GM19043 (cell line): ENCODE measurements around the gene GGA1.
"Not testable (repeated sequence)": the region's sequence is repeated elsewhere in the genome, so short reads cannot be mapped to it uniquely, and the experiment has no call there.

Experiments used
- ATAC-seq: cut with Tn5 transposase; IDR thresholded peaks from one replicate; pipeline ENCODE4 v1.9.1; 2021; ENCODE audit warnings: low read depth; ENCODE audit not compliant: unreplicated experiment

GGA1 gene

DNA sequence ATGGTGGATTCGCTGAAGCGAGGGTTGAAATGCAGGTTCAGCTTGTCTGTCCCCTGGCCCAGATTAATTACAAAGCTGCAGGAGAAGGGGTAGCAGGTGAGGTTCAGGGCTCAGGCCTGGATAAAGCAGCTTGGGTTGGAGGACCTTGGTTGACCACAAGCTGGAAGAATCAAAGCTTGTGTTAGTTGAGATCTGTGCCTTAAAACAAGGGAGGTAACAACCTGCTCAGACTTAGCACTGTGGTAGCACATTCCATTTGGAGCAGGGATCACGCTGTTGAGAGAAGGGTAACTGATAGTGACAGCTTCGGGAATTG lies 38.0 kb upstream of the GGA1 start:
- no peak for ATAC-seq

DNA sequence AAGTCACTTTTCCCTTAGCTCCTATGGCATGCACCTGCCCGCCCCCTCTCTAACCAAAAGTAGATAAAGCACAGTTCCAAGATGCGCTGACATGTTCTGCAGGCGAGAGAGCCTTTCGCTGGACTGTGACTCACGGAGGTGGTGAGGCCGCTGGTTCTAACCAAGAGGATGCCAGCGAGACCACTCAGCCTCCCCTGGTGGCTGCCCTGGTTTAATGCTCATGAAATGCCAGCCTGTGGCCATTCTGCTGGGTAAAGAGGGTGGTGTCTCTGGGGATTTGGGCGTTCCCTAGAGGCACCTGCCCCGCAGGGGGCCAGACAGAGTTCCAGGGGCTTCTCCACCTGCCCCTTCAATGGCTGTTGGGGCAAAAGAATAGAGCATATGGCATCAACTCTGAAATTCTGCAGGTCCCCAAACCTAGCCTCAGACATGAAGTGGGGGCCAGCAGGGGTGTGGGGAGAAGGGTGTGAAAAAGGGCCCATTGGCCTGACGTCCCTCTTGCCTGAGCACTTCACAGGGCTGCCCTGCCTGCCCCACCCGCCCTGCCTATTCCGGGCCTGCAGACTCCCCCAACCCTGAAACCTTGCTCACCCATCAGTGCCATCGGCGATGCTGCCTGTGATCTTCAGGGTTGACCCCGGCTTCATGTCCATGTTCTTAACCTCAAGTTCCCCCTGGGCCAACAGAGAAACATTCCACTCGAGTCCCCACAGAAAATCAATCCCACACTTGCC lies 37.2 kb upstream of the GGA1 start:
- ATAC-seq = no peak

DNA sequence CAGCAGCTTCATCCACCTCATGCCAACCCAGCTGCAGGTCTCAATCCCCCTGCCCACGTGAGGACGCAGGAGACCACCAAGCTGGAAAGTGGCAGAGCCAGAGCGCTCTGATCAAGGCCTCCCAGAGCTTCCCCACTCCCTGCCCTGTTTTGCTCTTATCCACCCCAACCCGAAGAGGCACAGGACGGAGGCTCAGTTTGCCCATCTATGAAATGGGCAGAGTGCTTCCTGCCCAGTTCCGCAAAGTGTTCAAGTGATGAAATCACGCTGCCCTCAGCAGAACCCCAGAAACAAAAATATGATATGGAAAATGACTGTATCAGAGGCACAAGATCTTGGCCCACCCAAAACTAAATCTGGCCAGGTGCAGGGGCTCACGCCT lies 36.7 kb upstream of the GGA1 start:
- ATAC-seq = no peak

DNA sequence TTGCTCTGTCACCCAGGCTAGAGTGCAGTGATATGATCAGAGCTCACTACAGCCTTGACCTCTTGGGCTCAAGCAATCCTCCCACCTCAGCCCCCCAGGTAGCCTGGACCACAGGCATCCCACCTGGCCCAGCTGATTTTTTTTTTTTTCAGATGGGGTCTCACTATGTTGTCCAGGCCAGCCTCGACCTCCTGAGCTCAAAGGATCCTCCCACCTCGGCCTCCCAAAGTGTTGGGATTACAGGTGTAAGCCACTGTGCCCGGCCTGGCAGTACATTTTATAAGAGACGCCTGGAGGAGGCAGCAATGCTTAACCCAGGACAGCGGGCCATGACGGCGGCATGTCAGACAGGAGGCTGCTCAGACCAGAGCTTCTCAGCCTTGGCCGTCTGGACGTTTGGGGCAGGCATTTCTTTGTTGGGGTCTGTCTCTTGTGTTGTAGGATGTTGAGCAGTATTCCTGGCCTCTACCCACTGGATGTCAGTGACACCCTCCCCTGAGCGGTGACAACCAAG lies 33.1 kb upstream of the GGA1 start:
- ATAC-seq = no peak

DNA sequence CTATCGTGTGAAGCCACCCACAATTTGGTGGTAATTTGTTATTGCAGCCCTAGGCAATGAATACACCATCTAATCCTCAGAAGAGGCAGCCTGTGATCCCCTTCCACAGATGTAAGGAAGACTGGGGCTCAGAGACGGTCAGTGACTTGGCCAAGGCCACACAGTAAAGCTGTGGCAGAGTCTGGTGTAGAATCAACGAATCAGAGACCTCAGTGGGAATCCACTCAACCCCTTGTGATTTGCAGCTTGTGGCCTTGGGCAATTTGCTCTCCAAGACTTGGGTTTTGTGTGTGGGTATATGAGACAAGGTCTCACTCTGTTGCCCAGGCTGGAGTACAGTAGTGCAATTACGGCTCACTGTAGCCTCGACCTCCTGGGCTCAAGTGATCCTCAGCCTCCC lies 30.6 kb upstream of the GGA1 start:
- ATAC-seq = no peak

DNA sequence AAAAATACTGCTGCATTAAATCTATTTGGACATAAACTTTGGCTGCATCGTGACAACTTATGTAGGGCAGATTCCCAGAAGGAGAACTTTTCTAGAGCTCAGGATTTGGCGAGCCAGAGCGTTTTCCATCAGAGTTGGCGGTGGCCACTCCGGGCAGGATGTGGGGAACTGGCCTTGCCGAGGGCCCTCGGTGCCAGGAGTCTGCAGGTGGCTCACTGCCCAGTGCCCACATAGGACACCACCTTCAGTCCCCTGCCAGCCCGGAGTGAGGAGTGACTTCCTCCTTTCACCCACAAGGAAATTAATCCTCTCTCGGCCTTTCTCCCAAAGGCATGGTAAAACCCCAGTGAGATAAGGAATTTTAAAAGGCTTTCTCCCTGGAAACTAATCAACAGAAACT lies 27.1 kb upstream of the GGA1 start:
- ATAC-seq = no peak

DNA sequence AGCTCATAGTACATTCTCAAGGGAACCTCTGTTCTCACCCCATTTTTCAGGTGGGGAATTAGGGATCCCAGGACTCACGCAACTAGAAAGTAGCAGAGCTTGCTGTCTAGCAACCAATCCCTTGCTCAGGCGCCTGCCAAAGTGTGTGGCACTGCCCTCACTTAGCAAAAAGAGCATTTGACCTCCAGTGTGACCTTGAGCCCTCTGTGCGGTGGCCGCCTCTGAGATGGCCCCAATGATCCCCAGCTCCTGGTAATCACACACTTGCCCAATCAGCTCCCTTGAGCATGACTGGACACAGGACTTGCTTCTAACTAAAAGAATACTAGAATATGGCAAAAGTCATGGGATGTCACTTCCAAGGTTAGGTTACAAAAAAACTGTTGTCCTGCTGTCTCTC lies 26.1 kb upstream of the GGA1 start:
- no peak for ATAC-seq

DNA sequence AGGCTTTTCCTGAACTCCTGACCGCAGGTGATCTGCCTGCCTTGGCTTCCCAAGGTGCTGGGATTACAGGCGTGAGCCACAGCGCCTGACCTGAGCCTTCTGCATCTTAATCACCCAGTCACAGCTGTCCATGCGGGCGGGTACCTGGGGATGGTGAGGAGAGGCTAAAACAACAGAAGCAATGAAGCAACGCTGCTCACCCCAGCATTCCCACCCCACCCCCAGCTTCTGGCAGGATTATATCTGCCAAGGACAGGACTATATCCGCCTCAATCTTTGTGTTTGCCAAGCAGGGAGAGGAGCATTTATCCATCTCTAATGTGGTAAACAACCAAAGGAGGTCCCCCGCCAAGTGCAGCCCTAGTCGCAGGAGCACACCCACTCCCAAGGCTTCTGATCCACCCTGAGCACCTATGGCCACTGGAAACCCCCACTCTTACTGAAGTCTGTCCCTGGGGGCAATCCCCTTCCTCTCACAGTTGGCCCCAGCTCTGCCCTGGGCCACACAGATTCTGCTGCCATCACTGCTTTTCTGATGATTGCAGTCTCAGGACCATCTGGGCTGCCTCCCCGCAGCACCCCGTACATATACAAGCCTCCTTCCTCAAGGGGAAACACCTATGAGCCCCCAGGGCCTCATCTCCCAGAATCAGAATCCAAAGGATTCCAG lies 20.0 kb upstream of the GGA1 start:
- ATAC-seq = no peak

DNA sequence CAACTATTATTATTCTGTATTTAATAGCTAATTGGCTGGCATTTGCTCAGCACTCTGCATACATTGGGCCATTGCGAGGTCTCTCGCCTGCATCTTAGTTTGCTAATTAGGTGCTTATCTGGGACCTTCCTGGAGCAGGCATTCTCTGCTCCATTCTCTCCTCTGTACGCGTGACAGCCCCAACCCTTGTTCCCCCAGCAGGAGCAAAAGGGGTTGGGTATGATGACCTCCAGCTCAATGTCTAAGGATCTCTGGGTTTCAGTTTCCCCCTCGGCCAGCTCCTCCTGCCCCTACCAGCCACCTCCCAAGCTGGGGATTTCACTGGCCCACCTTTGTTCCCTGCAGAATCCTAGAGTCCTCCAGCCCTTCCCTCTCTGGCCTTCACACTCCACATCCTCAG lies 19.0 kb upstream of the GGA1 start:
- ATAC-seq = no peak

DNA sequence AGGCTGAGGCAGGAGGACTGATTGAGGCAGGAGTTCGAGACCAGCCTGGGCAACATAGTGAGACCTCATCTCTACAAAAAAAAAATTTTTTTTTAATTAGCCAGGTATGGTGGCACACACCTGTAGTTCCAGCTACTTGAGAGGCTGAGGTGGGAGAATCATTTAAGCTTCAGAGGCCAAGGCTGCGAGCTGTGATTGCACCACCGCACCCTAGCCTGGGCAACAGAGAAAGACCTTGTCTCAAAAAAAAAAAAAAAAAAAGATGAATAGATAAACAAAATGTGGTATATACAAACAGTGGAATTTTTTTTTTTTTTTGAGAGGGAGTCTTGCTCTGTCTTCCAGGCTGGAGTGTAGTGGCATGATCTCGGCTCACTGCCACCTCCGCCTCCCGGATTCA lies 17.6 kb upstream of the GGA1 start:
- not testable (repeated sequence) for ATAC-seq

DNA sequence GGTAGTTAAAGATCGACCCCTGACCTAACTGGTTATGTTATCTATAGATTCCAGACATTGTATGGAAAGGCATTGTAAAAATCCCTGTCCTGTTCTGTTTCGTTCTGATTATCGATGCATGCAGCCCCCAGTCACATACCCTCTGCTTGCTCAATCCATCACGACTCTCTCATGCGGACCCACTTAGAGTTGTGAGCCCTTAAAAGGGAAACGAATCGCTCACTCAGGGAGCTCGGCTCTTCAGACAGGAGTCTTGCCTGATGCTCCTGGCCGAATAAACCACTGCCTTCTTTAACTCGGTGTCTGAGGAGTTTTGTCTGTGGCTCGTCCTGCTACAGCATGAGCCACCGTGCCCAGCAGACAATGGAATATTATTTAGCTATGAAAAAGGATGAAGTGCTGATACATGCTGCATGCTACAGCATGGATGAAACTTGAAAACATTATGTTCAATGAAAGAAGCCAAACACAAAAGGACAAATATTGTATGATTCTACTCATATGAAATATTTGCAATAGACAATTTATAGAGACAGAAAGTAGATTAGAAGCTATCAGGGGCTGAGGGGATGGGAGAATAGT lies 16.7 kb upstream of the GGA1 start:
- no peak for ATAC-seq

DNA sequence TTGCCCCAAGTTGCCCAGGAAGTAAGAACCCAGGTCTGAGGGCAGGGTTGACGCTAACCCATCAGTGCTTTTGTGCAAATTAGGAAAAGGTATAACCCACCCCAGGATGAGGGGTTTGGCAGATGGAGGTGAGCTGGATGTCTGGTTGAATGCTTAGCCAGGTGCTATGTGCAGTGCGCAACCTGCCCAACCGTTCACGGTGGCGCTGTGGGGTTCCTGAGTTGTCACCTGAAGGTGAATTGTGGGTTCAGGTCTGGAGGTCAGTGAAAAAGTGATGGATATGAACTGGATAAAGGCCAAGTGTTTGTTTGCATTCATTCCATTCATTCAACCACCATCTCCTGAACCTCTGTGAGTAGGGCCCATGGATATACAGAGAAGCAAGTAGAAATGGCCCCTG lies 14.4 kb upstream of the GGA1 start:
- ATAC-seq = no peak

DNA sequence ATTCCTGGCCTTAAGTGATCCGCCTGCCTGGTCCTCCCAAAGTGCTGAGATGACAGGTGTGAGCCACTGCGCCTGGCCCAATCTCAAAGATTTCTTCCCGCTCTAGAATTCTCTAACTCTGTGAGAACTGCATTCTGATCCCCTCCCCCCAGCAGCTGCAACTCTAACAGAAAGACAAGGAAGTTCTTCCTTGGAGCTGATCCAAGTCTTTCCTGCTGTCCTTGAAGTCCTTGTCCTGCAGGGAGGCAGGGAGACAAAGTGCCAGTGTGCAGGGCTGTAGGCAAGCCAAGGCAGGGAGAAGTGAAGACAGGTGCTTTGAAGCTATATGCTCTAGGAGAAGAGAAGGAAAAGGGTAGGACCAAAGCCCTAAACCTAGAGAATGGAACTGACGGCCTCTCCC lies 9.5 kb upstream of the GGA1 start:
- no peak for ATAC-seq

DNA sequence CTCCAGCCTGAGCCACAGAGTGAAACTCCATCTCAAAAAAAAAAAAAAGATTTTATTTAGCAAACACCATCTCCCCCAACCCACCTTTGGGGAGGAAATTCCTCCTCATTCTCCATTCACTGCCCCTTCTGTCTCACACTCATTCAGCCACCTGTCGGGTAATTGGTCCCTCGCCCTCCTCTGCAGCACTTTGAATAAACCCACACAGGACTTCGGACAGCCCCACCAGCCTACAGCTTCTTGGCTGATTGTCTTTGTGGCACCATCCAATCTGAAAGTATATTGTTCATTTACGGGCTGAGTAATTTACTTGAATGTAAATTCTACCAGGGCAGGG lies 7.5 kb upstream of the GGA1 start:
- ATAC-seq = no peak

DNA sequence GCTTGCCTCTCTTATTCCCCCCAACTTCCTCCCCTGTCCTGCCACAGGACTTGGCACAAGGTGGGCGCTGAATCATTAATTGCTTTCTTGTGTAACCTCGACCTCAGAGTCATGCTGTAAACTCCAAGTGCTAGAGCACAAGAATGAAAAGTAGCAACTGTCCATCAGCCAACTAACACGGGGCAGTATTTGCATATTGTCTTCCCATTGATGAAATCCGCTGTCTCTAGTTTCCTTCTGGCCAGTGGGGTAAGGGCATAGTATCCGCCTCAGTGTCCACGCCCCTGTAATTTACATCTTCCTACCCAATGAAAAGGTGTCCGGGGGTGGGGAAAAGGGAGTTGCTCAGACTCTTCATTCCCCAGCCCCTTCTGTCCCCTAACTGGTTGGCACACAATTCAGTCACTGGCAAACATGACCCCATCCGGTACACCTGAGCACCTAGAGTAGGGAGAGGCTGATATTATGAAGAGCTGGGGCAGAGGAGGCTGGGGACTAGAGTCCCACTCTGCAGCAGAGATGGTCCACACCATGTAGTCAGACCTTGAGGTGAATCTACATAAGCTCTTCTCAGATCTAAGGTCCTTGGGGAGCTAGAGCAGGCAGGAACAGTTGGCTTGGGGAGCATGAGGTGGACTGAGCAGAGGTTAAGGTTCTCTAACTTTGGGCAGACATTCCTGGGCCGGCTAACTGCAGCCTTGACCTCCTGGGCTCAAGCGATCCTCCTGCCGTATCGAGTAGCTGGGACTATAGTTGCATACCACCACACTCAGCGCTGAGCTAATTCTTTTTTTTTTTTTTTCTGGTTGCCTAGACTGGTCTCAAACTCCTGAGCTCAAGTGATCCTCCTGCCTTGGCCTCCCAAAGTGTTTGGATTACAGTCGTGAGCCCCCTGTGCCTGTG lies 6.8 kb upstream of the GGA1 start:
- ATAC-seq = no peak

DNA sequence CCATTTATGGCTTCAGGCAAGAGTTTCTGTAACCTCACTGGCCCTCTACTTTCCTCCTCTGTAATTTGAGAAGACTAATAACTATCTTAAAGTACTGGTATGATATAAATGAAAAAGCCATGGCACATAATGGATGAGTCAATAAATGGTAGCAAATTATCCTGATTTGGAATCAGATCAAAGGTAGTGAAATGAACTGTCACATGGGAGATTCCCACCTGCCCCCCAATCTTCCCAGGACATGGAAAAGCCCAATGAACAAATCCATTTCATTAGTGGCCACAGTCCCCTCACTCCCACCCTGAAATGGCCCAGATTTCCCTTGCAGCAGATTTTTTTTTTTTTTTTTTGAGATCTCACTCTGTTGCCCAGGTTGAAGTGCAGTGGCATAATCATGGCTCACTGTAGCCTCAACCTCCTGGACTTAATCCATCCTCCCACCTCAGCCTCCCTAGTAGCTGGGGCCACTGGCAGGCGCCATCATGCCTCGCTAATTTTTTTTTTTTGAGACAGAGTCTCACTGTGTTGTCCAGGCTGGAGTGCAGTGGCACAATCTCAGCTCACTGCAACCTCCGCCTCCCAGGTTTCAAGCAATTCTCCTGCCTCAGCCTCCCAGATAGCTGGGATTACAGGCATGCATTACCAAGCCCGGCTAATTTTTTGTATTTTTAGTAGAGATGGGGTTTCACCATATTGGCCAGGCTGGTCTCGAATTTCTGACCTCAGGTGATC lies 5.9 kb upstream of the GGA1 start:
- ATAC-seq = not testable (repeated sequence)

DNA sequence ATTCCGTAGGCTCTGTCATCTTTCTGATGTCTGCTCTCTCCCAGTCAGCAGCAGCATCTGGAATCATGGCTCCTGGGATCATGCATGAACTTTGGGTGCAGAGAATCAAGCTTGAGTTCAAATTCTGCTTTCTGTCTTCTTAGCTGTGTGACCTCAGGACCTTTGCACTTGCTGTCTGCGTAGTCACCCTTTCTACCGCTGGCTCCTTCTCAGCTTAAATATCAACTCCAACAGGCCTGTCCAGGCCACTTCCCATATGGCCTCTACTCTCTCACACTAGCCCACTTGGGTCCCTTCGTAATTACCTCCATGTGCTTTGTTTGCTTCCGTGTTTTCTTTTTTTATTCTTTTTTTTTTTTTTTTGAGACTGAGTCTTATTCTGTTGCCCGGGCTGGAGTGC lies 4.6 kb upstream of the GGA1 start:
- no peak for ATAC-seq

DNA sequence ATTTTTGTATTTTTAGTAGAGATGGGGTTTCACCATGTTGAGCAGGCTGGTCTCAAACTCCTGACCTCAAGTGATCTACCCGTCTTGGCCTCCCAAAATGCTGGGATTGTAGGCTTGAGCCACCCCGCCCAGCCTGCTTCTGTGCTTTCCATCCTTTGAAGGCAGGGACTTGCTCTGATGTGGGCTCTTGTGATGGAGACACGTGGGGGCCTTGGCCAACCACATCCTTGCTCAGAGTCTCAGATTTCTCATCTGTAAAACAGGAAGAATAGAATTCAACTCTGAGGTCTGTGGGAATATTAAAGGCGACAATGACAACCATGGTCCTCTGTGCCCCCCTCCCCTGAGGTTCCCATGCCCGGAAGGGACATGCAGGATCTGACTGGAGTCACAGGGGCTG lies 3.8 kb upstream of the GGA1 start:
- ATAC-seq = no peak

DNA sequence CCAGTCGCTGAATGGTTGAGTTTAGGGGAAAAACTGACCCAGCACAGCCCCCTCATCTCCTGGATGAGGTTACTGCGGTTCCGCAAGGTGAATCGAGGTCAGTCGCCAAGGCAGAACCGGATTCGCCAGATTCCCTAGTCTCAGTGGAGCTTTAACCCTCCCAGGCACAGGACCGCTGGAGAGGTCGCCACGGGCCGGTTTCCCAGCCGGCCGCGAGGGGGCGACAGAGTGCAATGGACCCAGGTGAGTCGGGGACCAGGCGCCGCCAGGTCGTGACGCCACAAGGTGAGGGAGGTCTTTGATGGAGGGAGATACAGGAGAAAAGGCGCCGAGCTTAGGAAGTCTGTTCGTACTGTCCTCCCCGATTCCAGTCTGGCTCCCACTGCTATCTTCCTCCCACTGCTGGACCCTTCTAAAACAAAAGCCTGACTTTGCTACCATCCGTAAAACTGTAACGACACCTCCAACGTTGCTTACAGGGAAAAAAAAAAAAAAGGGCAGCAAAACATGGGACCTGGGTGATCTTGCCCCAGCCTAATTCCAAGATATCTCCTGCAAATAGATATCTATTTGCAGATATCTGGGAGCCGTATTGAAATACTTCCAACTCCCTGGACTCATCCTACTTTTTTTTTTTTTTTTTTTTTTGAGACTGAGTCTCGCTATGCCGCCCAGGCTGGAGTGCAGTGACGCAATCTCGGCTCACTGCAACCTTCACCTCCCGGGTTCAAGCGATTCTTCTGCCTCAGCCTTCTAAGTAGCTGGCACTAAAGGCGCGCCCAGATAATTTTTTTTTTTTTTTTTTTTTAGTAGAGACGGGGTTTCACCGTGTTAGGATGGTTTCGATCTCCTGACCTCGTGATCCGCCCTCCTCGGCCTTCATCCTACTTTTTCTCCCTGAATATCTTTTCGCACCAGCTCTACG lies 1.4 kb upstream of the GGA1 start:
- ATAC-seq = no peak
